ENCODE results near the gene COPS3. TPM values are rescaled to one million over a fixed set of nuclear protein-coding genes. Genes with fewer than 3 reads are reported as not detected.

COPS3 gene
- total RNA-seq, 1 donor from 2014 or later: 36.6 TPM

GRCh38 chr17:17237026-17237799 lies 43.8 kb downstream of the COPS3 start, which contains the start of gene FLCN:
Gene FLCN (minus strand): TSS chr17:17237168. CDS start chr17:17228137, 9,031 bp downstream.
- peak; percentile 50 to 95 for DNase-seq (ENCODE audit: low spot score in 2 of 2)

GRCh38 chr17:17236295-17237025 lies 44.6 kb downstream of the COPS3 start:
- no peaks in the 10 kb centered on the region for H3K27me3 ChIP-seq
- peak overlapping the region; percentile 86 to 95 for H3K27ac ChIP-seq
- peaks cover 3 to 8% of the 10 kb centered on the region in 2 donors for H3K4me1 ChIP-seq
- no peak for TF ChIP-seq CTCF (IDR thresholded peaks at IDR 0.05)
- DNase-seq (ENCODE audit: low spot score in 2 of 2): no peak
- intact Hi-C loops (cut with DNase I): loop anchor here (1.0 to 10.0 kb wide), 6 partner anchors 29 to 232 kb away; partner anchors contain the start of genes COPS3 and MPRIP
- peak overlapping the region; percentile 81 to 96 for H3K4me3 ChIP-seq
- no peaks in the 10 kb centered on the region for H3K9me3 ChIP-seq
- H3K36me3 ChIP-seq: peaks cover 13% of the 10 kb centered on the region in 2 donors

More at GRCh38 chr17:17237026-17237799, 43.8 kb downstream of the COPS3 start, which contains the start of gene FLCN:
- H3K27ac ChIP-seq: peak within 1 kb of the TSS; percentile 86 to 95
- no peaks in the 10 kb centered on the region for H3K27me3 ChIP-seq
- peaks cover 5 to 6% of the 10 kb centered on the region in 2 donors for H3K36me3 ChIP-seq
- no peak for TF ChIP-seq CTCF (IDR thresholded peaks at IDR 0.05)
- H3K9me3 ChIP-seq: no peaks in the 10 kb centered on the region
- peaks cover 3 to 8% of the 10 kb centered on the region in 2 donors for H3K4me1 ChIP-seq
- H3K4me3 ChIP-seq: peak within 1 kb of the TSS; percentile 81 to 96
- intact Hi-C loops (cut with DNase I): loop anchor here (1.0 to 10.0 kb wide), 6 partner anchors 30 to 232 kb away; partner anchors contain the start of genes COPS3 and MPRIP

- no peaks in the 10 kb centered on the region for H3K9me3 ChIP-seq
- DNase-seq (ENCODE audit: low spot score in 2 of 2): no peak
- H3K4me1 ChIP-seq: peaks cover 3 to 8% of the 10 kb centered on the region in 2 donors
- peaks cover 20 to 23% of the 10 kb centered on the region in 2 donors for H3K36me3 ChIP-seq
- peak overlapping the region in 1 of 2 donors; percentile 86 for H3K27ac ChIP-seq
- H3K4me3 ChIP-seq: peak overlapping the region; percentile 81 to 96
- H3K27me3 ChIP-seq: no peaks in the 10 kb centered on the region
- no peak for TF ChIP-seq CTCF (IDR thresholded peaks at IDR 0.05)
- intact Hi-C loops (cut with DNase I): loop anchor here (2.0 to 10.0 kb wide), 3 partner anchors 83 to 231 kb away; partner anchors contain the start of gene MPRIP
Observed at GRCh38 chr17:17235212-17236174, 45.6 kb downstream of the COPS3 start.

GRCh38 chr17:17232303-17232621 lies 48.8 kb downstream of the COPS3 start:
- intact Hi-C loops (cut with DNase I): loop anchor here (10.0 kb wide), 1 partner anchor 227 kb away; no protein-coding TSS in a partner anchor
- no peak for DNase-seq (ENCODE audit: low spot score in 2 of 2)
- H3K4me1 ChIP-seq: peaks cover 2 to 3% of the 10 kb centered on the region in 2 donors

More at GRCh38 chr17:17232303-17232621, 48.8 kb downstream of the COPS3 start:
- Histone ChIP-seq H3K27me3 (no peaks in the 10 kb centered on the region), H3K4me3 (no peak overlapping the region), H3K27ac (no peak overlapping the region), H3K36me3 (peaks cover 50 to 55% of the 10 kb centered on the region in 2 donors), H3K9me3 (no peaks in the 10 kb centered on the region)
- no peak for TF ChIP-seq CTCF (IDR thresholded peaks at IDR 0.05)
